NCI-H128 (cell line): Measurements from ENCODE around the gene MTFP1.
"Not testable (repeated sequence)": the region's sequence is repeated elsewhere in the genome, so short reads cannot be mapped to it uniquely, and the experiment has no call there.

Experiments used
- DNase-seq: peaks from one replicate; lab custom pipeline; 2025; ENCODE audit not compliant: unreplicated experiment; lab: John Stamatoyannopoulos, UW

Gene MTFP1

GRCh38 chr22:30453731-30454510, 28.4 kb downstream of the MTFP1 start:
- DNase-seq, result no peak

- no peak for DNase-seq
Observed at GRCh38 chr22:30455075-30455840, 29.7 kb downstream of the MTFP1 start.

- no peak for DNase-seq
Observed at GRCh38 chr22:30457981-30458380, 32.4 kb downstream of the MTFP1 start.

GRCh38 chr22:30459181-30460052, 33.8 kb downstream of the MTFP1 start:
- no peak for DNase-seq

- no peak for DNase-seq
Observed at GRCh38 chr22:30460147-30460546, 34.6 kb downstream of the MTFP1 start.

GRCh38 chr22:30460555-30460954, 35.0 kb downstream of the MTFP1 start:
- DNase-seq, result not testable (repeated sequence)

GRCh38 chr22:30469165-30469564, 43.6 kb downstream of the MTFP1 start:
- no peak for DNase-seq

GRCh38 chr22:30470655-30471054, 45.1 kb downstream of the MTFP1 start:
- no peak for DNase-seq

- no peak for DNase-seq
Observed at GRCh38 chr22:30471616-30472318, 46.2 kb downstream of the MTFP1 start, which contains the start of gene SEC14L3. Gene SEC14L3 (minus strand): TSS chr22:30472017. CDS start chr22:30471958, 59 bp downstream.

GRCh38 chr22:30472994-30473720, 47.6 kb downstream of the MTFP1 start:
- DNase-seq, result no peak

GRCh38 chr22:30474121-30474520, 48.6 kb downstream of the MTFP1 start:
- no peak for DNase-seq

- peak; percentile 5 for DNase-seq
Observed at GRCh38 chr22:30474683-30475424, 49.3 kb downstream of the MTFP1 start.
